Endothelial cell of umbilical vein (primary cell): ENCODE data around the gene RIPOR3. TPM values are rescaled to one million over a fixed set of nuclear protein-coding genes. Genes with fewer than 3 reads are reported as not detected.

Experiments used
- BruUV-seq: library from RNA; stranded (reverse); fragments of 400-500 nt; replicated peaks from 2 replicates; lab custom pipeline; 2021; lab: Mats Ljungman, UMichigan
- CTCF ChIA-PET: fragments of 300-600, 350-600 bp; sonication (Branson Sonifier 250); formaldehyde crosslinking; loops from one replicate; lab custom pipeline; 2021; ENCODE audit warnings: antibody characterized with exemption, inconsistent platforms; lab: Charles Lee
- POLR2A ChIA-PET: fragments of 300-600, 350-600 bp; sonication (Branson Sonifier 250); formaldehyde crosslinking; loops from one replicate; lab custom pipeline; 2021; ENCODE audit warnings: antibody characterized with exemption, inconsistent platforms; lab: Charles Lee
- DNase-seq: peaks from one replicate; pipeline ENCODE4 v3.0.0-alpha.2; 2011; ENCODE audit warnings: low read depth, low spot score
- FAIRE-seq: peaks from 2 replicates; lab custom pipeline; 2011; peaks lifted over from hg19 to GRCh38; lab: Jason Lieb, UNC
- H2AFZ ChIP-seq: 2 replicates; pipeline ENCODE4 v1.6.0; 2012; ENCODE audit warnings: low read depth, low read length, control low read depth, inconsistent platforms
- H3K27ac ChIP-seq: 2 replicates; pipeline ENCODE4 v1.5.1; 2011; ENCODE audit warnings: low read depth, mild to moderate bottlenecking, control low read depth, low read length, moderate library complexity; ENCODE audit not compliant: insufficient read depth
- H3K27me3 ChIP-seq, 2 experiments: 2 replicates each; pipeline versions ENCODE4 v1.6.0 to v1.6.1; 2011; ENCODE audit warnings: low read length in 2 of 2, mixed read lengths in 1 of 2; ENCODE audit not compliant: control insufficient read depth in 2 of 2, insufficient read depth in 2 of 2
- H3K36me3 ChIP-seq, 2 experiments: 2 replicates in 1 of 2; 3 replicates in 1 of 2; pipeline ENCODE4 v1.5.1; 2011; ENCODE audit warnings: low read length in 2 of 2, mild to moderate bottlenecking in 1 of 2, moderate library complexity in 1 of 2; ENCODE audit not compliant: control insufficient read depth in 2 of 2, insufficient read depth in 2 of 2; ENCODE audit errors: extremely low read depth in 1 of 2
- H3K4me1 ChIP-seq: 3 replicates; pipeline ENCODE4 v1.5.1; 2011; ENCODE audit warnings: mild to moderate bottlenecking, low read length; ENCODE audit not compliant: control insufficient read depth, insufficient read depth; ENCODE audit errors: extremely low read depth
- H3K4me2 ChIP-seq: 2 replicates; pipeline ENCODE4 v1.6.1; 2011; ENCODE audit warnings: low read length, control low read depth, mixed read lengths; ENCODE audit not compliant: insufficient read depth
- H3K4me3 ChIP-seq, 3 experiments: fragments of 200-600 bp in 1 of 3; sonication (generic), shearing (Covaris generic) in 1 of 3; replicated peaks in 1 of 3; 2 replicates each; pipeline ENCODE4 v1.5.1; 2011 to 2016; ENCODE audit warnings: control low read depth in 3 of 3, low read length in 3 of 3, mild to moderate bottlenecking in 2 of 3, inconsistent platforms in 1 of 3, low read depth in 1 of 3, moderate library complexity in 1 of 3; ENCODE audit not compliant: insufficient read depth in 1 of 3
- H3K79me2 ChIP-seq: 2 replicates; pipeline ENCODE4 v1.6.0; 2012; ENCODE audit warnings: low read length, inconsistent platforms; ENCODE audit not compliant: control insufficient read depth, insufficient read depth
- H3K9ac ChIP-seq: replicated peaks from 2 replicates; pipeline ENCODE3; 2011; ENCODE audit warnings: low read length, control low read depth; ENCODE audit not compliant: insufficient read depth; ENCODE audit errors: extremely low read depth
- H3K9me1 ChIP-seq: replicated peaks from 3 replicates; pipeline ENCODE4 v1.6.0; 2011; ENCODE audit warnings: mild to moderate bottlenecking, low read length; ENCODE audit not compliant: control insufficient read depth, insufficient read depth; ENCODE audit errors: extremely low read depth
- H3K9me3 ChIP-seq: replicated peaks from 2 replicates; pipeline ENCODE4 v1.5.1; 2012; ENCODE audit warnings: low read length, inconsistent platforms; ENCODE audit not compliant: control insufficient read depth, insufficient read depth
- H4K20me1 ChIP-seq: replicated peaks from 2 replicates; pipeline ENCODE3; 2011; ENCODE audit warnings: mild to moderate bottlenecking, low read length; ENCODE audit not compliant: control insufficient read depth, insufficient read depth; ENCODE audit errors: extremely low read depth
- EZH2 ChIP-seq: IDR thresholded peaks from 2 replicates; pipeline ENCODE4 v1.6.1; 2012; ENCODE audit warnings: borderline replicate concordance, low read depth, mild to moderate bottlenecking, moderate library complexity, low read length, inconsistent platforms; ENCODE audit not compliant: severe bottlenecking
- FOS ChIP-seq: IDR thresholded peaks from 2 replicates; pipeline ENCODE4 v1.6.1; 2011; ENCODE audit warnings: mild to moderate bottlenecking, low read length, moderate library complexity, borderline replicate concordance; ENCODE audit not compliant: insufficient read depth
- GATA2 ChIP-seq: IDR thresholded peaks from 2 replicates; pipeline ENCODE4 v1.7.0; 2011; ENCODE audit warnings: low read depth, mild to moderate bottlenecking, moderate library complexity, mixed read lengths, low read length; ENCODE audit not compliant: insufficient read length, insufficient read depth
- JUN ChIP-seq: IDR thresholded peaks from 2 replicates; pipeline ENCODE4 v1.6.1; 2011; ENCODE audit warnings: borderline replicate concordance, low read depth; ENCODE audit not compliant: insufficient read length, insufficient read depth
- MAX ChIP-seq: IDR thresholded peaks from 2 replicates; pipeline ENCODE4 v1.6.1; 2011; ENCODE audit not compliant: insufficient read depth, insufficient read length
- MYC ChIP-seq: IDR thresholded peaks from one replicate; pipeline ENCODE4 v1.6.1; 2011; ENCODE audit warnings: mild to moderate bottlenecking, low read depth, low read length
- POLR2A ChIP-seq: IDR thresholded peaks from 2 replicates; pipeline ENCODE4 v1.6.1; 2012; ENCODE audit warnings: low read depth, mild to moderate bottlenecking, control low read depth, low read length
- POLR2AphosphoS5 ChIP-seq: IDR thresholded peaks from 2 replicates; pipeline ENCODE4 v1.6.1; 2012; ENCODE audit warnings: low read depth, mild to moderate bottlenecking, control low read depth, low read length, moderate library complexity; ENCODE audit not compliant: insufficient read depth
- dilution Hi-C: fragments of 300-500 bp; cut with MboI; formaldehyde crosslinking; loops from one replicate; pipeline ENCODE4 v1.15.0; 2019; ENCODE audit warnings: low sequenced_read_pairs; ENCODE audit not compliant: extremely low pct_ligation_motif_present
- intact Hi-C: fragments of 100-400 bp; cut with micrococcal nuclease; formaldehyde crosslinking; loops from one replicate; pipeline ENCODE4 v1.10.0; 2022
- polyA plus RNA-seq, 4 experiments: library from polyadenylated mRNA; depleted of rRNA in 3 of 4; stranded (reverse) in 3 of 4; unstranded in 1 of 4; fragments of >200 nt; gene quantifications; 2 replicates each; pipeline versions ENCODE4 v1.2.1 to v1.2.3, GENCODE V29; 2011 to 2012; ENCODE audit warnings: missing spikeins in 1 of 4
- total RNA-seq: library from RNA; stranded (reverse); gene quantifications from 2 replicates; pipeline ENCODE4 v1.2.3, GENCODE V29; 2021
- TF ChIP-seq, protein P1 (sequence below), 2 donors: IDR thresholded peaks; 1 replicate in 1 of 2; 2 replicates in 1 of 2; pipeline ENCODE4 v1.5.1; 2011; ENCODE audit warnings: low read length in 2 of 2, mild to moderate bottlenecking in 2 of 2, moderate library complexity in 2 of 2, control low read depth in 1 of 2, inconsistent platforms in 1 of 2, low read depth in 1 of 2; ENCODE audit not compliant: insufficient read depth in 1 of 2; ENCODE audit errors: extremely low read depth in 1 of 2

Gene RIPOR3
- total and polyA plus RNA-seq, 2 donors (not counting 3 experiments of a cell fraction or from before 2014, with no cell fraction given), result not detected

GRCh38 chr20:50567860-50568548 is 123.3 kb downstream of the RIPOR3 start:
- intact Hi-C loops (no loop called here), dilution Hi-C loops (no loop called here)
- no peak overlapping the region for H3K4me2 ChIP-seq
- POLR2A ChIA-PET, result no interaction called here
- DNase-seq (no peak), FAIRE-seq (no peak)
- H3K4me1 ChIP-seq, result peaks cover 31% of the 10 kb centered on the region
- TF ChIP-seq POLR2A (no peak), EZH2 (no peak), MAX (no peak), JUN (no peak), GATA2 (no peak), POLR2AphosphoS5 (no peak), MYC (no peak), FOS (no peak)
- TF ChIP-seq, protein P1, sequence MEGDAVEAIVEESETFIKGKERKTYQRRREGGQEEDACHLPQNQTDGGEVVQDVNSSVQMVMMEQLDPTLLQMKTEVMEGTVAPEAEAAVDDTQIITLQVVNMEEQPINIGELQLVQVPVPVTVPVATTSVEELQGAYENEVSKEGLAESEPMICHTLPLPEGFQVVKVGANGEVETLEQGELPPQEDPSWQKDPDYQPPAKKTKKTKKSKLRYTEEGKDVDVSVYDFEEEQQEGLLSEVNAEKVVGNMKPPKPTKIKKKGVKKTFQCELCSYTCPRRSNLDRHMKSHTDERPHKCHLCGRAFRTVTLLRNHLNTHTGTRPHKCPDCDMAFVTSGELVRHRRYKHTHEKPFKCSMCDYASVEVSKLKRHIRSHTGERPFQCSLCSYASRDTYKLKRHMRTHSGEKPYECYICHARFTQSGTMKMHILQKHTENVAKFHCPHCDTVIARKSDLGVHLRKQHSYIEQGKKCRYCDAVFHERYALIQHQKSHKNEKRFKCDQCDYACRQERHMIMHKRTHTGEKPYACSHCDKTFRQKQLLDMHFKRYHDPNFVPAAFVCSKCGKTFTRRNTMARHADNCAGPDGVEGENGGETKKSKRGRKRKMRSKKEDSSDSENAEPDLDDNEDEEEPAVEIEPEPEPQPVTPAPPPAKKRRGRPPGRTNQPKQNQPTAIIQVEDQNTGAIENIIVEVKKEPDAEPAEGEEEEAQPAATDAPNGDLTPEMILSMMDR (IDR thresholded peaks at IDR 0.05; ENCODE audit: extremely low read depth in 1 of 2, insufficient read depth in 1 of 2, low read depth in 1 of 2, low read length in 2 of 2), result no peak
- peaks cover 72% of the 10 kb centered on the region for H3K79me2 ChIP-seq
- CTCF ChIA-PET, result no interaction called here
- no TSS peak for BruUV-seq
- H2AFZ ChIP-seq, result no peak overlapping the region
- no peak overlapping the region for H3K4me3 ChIP-seq
- no peaks in the 10 kb centered on the region for H4K20me1 ChIP-seq
- H3K27ac ChIP-seq, result no peak overlapping the region
- H3K27me3 ChIP-seq, result no peaks in the 10 kb centered on the region
- H3K9me1 ChIP-seq, result no peaks in the 10 kb centered on the region
- H3K9me3 ChIP-seq, result no peaks in the 10 kb centered on the region
- peaks cover 13 to 25% of the 10 kb centered on the region in 2 experiments for H3K36me3 ChIP-seq
- no peak overlapping the region for H3K9ac ChIP-seq
